Neuron (in vitro differentiated cells): ENCODE data around the gene PC.
A peak's percentile ranks its signal among the peaks of the same experiment; 100 is the strongest.
"Not testable (repeated sequence)": the region's sequence is repeated elsewhere in the genome, so short reads cannot be mapped to it uniquely, and the experiment has no call there.

Experiments used
- H2AFZ ChIP-seq: one replicate; pipeline ENCODE4 v1.6.1; 2013; ENCODE audit warnings: low read depth, mild to moderate bottlenecking, inconsistent platforms, low read length, moderate library complexity
- H3K27me3 ChIP-seq: one replicate; pipeline ENCODE4 v1.6.1; 2013; ENCODE audit warnings: low read length; ENCODE audit not compliant: insufficient read depth
- H3K36me3 ChIP-seq: one replicate; pipeline ENCODE4 v1.6.1; 2013; ENCODE audit warnings: low read length; ENCODE audit not compliant: insufficient read depth
- H3K4me1 ChIP-seq: one replicate; pipeline ENCODE4 v1.6.1; 2013; ENCODE audit warnings: low read length; ENCODE audit not compliant: insufficient read depth
- H3K4me3 ChIP-seq: 2 replicates; pipeline ENCODE4 v1.5.1; 2013; ENCODE audit warnings: mild to moderate bottlenecking, low read length, moderate library complexity
- H3K9me3 ChIP-seq: one replicate; pipeline ENCODE4 v1.6.1; 2013; ENCODE audit warnings: low read length

PC gene

DNA sequence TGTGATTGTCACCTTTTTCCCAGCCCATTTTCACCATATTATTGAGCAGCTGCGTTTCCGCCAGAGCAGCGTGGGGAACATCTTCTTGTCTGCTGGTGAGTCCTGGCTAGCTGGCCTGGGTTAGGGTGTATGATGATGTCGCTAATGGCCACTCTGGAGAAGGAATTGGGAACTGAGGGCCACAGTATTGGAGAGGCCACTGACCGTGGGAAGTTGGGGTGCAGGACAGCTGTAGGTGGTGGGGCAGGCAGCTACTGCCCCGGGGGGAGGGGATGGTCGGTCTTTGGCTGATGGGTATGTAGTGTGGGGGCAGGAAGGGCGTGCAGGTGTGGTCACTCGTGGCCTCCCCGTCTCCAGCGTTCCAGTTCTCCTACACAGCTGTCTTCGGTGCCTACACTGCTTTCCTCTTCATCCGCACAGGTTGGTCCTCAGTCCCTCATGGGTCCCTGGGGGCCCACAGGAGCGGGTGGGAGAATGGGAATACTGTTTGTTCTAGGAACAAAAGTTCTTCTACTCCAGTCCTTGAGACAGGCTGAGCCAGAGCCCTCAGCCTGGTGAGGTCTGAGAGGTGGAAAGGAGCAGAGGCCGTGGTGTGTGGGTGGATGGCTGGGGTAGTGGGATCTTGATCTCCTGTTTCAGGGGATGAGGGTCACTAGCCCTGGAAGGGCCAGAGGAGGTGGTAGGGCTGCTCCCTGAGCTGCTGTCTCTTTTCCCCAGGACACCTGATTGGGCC is 112.9 kb downstream of the PC start:
- Histone ChIP-seq H3K9me3 (no peaks in the 10 kb centered on the region), H2AFZ (no peak overlapping the region), H3K27me3 (no peaks in the 10 kb centered on the region), H3K4me3 (no peak overlapping the region), H3K36me3 (peaks cover 27% of the 10 kb centered on the region), H3K4me1 (peaks cover 20% of the 10 kb centered on the region)

- H3K36me3 ChIP-seq, result peaks cover 33% of the 10 kb centered on the region
- no peaks in the 10 kb centered on the region for H3K9me3 ChIP-seq
- H3K4me3 ChIP-seq, result peak overlapping the region; percentile 61
- no peak overlapping the region for H2AFZ ChIP-seq
- peaks cover 20% of the 10 kb centered on the region for H3K4me1 ChIP-seq
- H3K27me3 ChIP-seq, result no peaks in the 10 kb centered on the region
These were observed 113.6 kb downstream of the PC start for GRCh38 chr11:66844496-66845142.

GRCh38 chr11:66843776-66844495 is 114.2 kb downstream of the PC start:
- peak overlapping the region; percentile 35 for H2AFZ ChIP-seq
- peaks cover 20% of the 10 kb centered on the region for H3K4me1 ChIP-seq
- no peaks in the 10 kb centered on the region for H3K27me3 ChIP-seq
- peak overlapping the region; percentile 61 for H3K4me3 ChIP-seq
- H3K36me3 ChIP-seq, result peaks cover 37% of the 10 kb centered on the region
- no peaks in the 10 kb centered on the region for H3K9me3 ChIP-seq

DNA sequence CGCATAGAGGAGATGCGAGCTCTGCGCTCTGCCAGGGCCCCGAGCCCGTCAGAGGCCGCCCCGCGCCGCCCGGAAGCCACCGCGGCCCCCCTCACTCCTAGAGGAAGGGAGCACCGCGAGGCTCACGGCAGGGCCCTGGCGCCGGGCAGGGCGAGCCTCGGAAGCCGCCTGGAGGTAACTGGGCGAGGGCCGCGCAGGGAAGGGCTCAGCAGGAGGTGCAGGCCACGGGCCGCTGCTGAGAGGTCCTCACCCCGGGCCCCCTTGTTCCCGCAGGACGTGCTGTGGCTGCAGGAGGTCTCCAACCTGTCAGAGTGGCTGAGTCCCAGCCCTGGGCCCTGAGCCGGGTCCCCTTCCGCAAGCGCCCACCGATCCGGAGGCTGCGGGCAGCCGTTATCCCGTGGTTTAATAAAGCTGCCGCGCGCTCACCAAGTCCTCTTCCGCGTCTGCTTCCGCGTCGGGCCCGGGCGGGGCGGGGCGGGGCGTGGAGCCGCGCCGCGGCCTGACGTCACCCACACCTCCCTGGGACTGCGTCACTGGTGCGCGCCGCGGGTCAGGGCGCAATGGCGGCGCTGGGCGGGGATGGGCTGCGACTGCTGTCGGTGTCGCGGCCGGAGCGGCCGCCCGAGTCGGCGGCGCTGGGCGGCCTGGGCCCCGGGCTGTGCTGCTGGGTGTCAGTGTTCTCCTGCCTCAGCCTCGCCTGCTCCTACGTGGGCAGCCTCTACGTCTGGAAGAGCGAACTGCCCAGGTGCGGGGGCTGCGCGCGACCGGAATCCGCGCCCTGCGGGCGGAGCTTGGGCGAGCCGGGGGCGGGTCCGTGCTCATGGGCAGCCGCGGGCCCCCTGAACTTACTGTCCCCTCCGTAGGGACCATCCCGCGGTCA is 115.0 kb downstream of the PC start, which contains the start of gene RCE1:
TSS of gene RCE1 (plus strand) at position 546 of the 880 bp plus-strand sequence. CDS start at position 561, 15 bp downstream.
- Histone ChIP-seq H3K27me3 (no peaks in the 10 kb centered on the region), H3K9me3 (no peaks in the 10 kb centered on the region), H3K36me3 (peaks cover 42% of the 10 kb centered on the region), H3K4me3 (peak within 1 kb of the TSS; percentile 61), H3K4me1 (peaks cover 20% of the 10 kb centered on the region), H2AFZ (peak within 1 kb of the TSS; percentile 35)

GRCh38 chr11:66842501-66842895 is 115.7 kb downstream of the PC start:
- H2AFZ ChIP-seq, result peak overlapping the region; percentile 35
- peak overlapping the region; percentile 61 for H3K4me3 ChIP-seq
- H3K9me3 ChIP-seq, result no peaks in the 10 kb centered on the region
- H3K4me1 ChIP-seq, result peaks cover 20% of the 10 kb centered on the region
- H3K36me3 ChIP-seq, result peaks cover 49% of the 10 kb centered on the region
- no peaks in the 10 kb centered on the region for H3K27me3 ChIP-seq

DNA sequence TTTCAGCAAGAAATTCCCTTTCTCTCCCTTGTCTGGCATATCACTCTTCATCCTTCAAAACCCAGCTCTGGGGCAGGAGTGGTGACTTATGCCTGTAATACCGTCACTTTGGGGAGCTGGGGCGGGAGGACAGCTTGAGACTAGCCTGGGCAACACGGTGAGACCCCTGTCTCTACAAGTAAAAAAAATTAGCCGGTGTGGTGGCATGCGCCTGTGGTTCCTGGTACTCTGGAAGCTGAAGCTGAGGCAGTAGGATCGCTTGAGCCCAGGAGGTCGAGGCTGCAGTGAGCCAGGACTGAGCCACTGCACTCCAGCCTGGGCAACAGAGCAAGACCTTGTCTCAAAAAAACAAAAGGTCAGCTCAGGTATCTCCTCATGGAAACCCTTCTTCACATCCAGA is 116.3 kb downstream of the PC start:
- Histone ChIP-seq H3K36me3 (peaks cover 48% of the 10 kb centered on the region), H3K9me3 (no peaks in the 10 kb centered on the region), H3K27me3 (no peaks in the 10 kb centered on the region), H3K4me3 (peak overlapping the region; percentile 61), H2AFZ (no peak overlapping the region), H3K4me1 (peaks cover 20% of the 10 kb centered on the region)

- Histone ChIP-seq H3K9me3 (no peaks in the 10 kb centered on the region), H3K27me3 (no peaks in the 10 kb centered on the region), H3K36me3 (peaks cover 36% of the 10 kb centered on the region), H3K4me1 (peaks cover 20% of the 10 kb centered on the region), H3K4me3 (no peak overlapping the region), H2AFZ (no peak overlapping the region)
These were observed 117.7 kb downstream of the PC start for GRCh38 chr11:66840317-66841091.

DNA sequence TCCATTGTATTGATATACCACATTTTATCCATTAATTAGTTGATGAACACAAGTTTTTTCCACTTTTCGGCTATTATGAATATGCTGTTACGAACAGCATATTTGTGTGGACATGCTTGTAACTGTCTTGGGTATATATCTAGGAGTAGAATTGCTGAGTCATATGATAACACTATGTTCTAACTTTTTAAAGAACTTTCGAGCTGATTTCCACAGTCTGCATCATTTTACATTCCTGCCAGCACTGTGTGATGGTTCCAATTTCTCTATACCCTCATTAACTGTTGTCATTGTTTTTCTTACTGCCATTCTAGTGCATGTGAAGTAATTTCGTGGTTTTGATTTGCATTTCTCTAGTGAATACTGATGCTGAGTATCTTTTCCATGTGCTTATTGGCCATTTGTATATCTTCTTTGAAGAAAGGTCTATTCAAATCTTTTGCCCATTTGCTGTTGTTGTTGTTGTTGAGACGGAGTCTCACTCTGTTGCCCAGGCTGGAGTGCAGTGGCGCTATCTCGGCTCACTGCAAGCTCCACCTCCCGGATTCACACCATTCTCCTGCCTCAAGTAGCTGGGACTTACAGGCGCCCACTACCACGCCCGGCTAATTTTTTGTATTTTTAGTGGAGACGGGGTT is 122.3 kb downstream of the PC start:
- Histone ChIP-seq H2AFZ (no peak overlapping the region), H3K36me3 (peaks cover 27% of the 10 kb centered on the region), H3K4me3 (no peak overlapping the region), H3K4me1 (no peaks in the 10 kb centered on the region), H3K9me3 (no peaks in the 10 kb centered on the region), H3K27me3 (no peaks in the 10 kb centered on the region)

DNA sequence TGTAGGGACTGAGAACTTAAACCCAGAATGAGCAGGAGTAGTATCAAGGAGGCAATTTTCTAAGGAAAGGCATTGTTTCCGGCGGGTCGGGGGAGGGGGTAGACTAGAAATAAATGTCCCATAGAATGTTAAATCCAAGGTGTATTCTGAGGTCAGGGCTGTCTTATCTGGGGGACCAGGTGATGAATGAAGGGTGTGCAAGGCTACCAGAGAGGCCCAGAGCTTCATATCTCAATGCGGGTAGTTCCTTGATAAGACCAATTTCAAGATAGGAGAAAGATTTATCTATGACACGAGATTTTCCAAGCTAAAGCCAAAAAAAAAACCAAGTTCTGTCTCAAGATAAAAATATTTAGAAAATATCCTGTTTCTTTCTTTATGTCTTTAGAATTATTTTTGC is 123.2 kb downstream of the PC start:
- no peaks in the 10 kb centered on the region for H3K4me1 ChIP-seq
- no peaks in the 10 kb centered on the region for H3K9me3 ChIP-seq
- peaks cover 26% of the 10 kb centered on the region for H3K36me3 ChIP-seq
- H2AFZ ChIP-seq, result no peak overlapping the region
- no peak overlapping the region for H3K4me3 ChIP-seq
- no peaks in the 10 kb centered on the region for H3K27me3 ChIP-seq

- peaks cover 24% of the 10 kb centered on the region for H3K36me3 ChIP-seq
- no peaks in the 10 kb centered on the region for H3K27me3 ChIP-seq
- no peak overlapping the region for H2AFZ ChIP-seq
- no peaks in the 10 kb centered on the region for H3K4me1 ChIP-seq
- H3K9me3 ChIP-seq, result no peaks in the 10 kb centered on the region
- H3K4me3 ChIP-seq, result no peak overlapping the region
These were observed 123.7 kb downstream of the PC start for GRCh38 chr11:66834539-66834845.

DNA sequence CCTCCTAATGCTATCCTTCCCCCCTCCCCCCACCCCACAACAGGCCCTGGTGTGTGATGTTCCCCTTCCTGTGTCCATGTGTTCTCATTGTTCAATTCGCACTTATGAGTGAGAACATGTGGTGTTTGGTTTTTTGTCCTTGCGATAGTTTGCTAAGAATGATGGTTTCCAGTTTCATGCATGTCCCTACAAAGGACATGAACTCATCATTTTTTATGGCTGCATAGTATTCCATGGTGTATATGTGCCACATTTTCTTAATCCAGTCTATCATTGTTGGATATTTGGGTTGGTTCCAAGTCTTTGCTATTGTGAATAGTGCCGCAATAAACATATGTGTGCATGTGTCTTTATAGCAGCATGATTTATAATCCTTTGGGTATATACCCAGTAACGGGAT is 133.6 kb downstream of the PC start:
- not testable (repeated sequence) for H3K9me3 ChIP-seq, H3K4me3 ChIP-seq, H2AFZ ChIP-seq, H3K27me3 ChIP-seq, H3K4me1 ChIP-seq
- H3K36me3 ChIP-seq, result peaks cover 20% of the 10 kb centered on the region

DNA sequence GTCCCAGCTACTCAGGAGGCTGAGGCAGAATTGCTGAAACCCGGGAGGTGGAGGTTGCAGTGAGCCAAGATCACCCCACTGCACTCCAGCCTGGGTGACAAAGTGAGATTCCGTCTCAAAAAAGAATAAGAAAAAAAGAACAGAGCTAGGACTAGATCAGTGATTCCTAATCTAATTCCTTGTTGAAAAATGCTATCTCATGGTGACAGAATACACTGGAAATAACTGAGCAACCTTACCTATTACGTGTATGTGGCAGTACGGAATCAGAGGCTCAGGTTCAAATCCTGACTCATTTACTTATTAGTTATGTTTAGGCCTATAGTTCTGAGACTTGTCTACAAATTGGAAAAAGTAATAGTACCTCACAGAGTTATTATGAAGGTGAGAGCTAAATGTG is 134.5 kb downstream of the PC start:
- no peak overlapping the region for H2AFZ ChIP-seq

More for the DNA sequence above, 134.5 kb downstream of the PC start:
- peaks cover 17% of the 10 kb centered on the region for H3K36me3 ChIP-seq
- H3K4me1 ChIP-seq, result no peaks in the 10 kb centered on the region
- H3K27me3 ChIP-seq, result no peaks in the 10 kb centered on the region
- H3K9me3 ChIP-seq, result no peaks in the 10 kb centered on the region
- H3K4me3 ChIP-seq, result no peak overlapping the region
